Panc1 (cell line): ENCODE measurements around the gene HSP90AB1. TPM values are rescaled to one million over a fixed set of nuclear protein-coding genes. Genes with fewer than 3 reads are reported as not detected.
"Not testable (repeated sequence)": the region's sequence is repeated elsewhere in the genome, so short reads cannot be mapped to it uniquely, and the experiment has no call there.

Experiments used
- ATAC-seq: fragments of 200-7000 bp; cut with Tn5 transposase; 2 replicates; pipeline ENCODE4 v1.9.1; 2020; ENCODE audit warnings: mild to moderate bottlenecking, moderate library complexity
- BruUV-seq: library from RNA; stranded (reverse); fragments of 400-500 nt; replicated peaks from 2 replicates; lab custom pipeline; 2021; lab: Mats Ljungman, UMichigan
- CTCF ChIA-PET: fragments of 300-600 bp; sonication (Branson Sonifier 250); formaldehyde crosslinking; loops from one replicate; lab custom pipeline; 2022; ENCODE audit warnings: antibody characterized with exemption; lab: Charles Lee
- POLR2A ChIA-PET: fragments of 300-600 bp; sonication (Branson Sonifier 250); formaldehyde crosslinking; loops from one replicate; lab custom pipeline; 2022; ENCODE audit warnings: antibody characterized with exemption; lab: Charles Lee
- DNase-seq: peaks from one replicate; pipeline ENCODE4 v3.0.0-alpha.2; 2010; ENCODE audit warnings: low read depth, low spot score
- H3K27ac ChIP-seq: 2 replicates; pipeline ENCODE4 v1.5.1; 2011; ENCODE audit warnings: mild to moderate bottlenecking, low read length, inconsistent platforms
- H3K27me3 ChIP-seq: fragments of 200-500 bp; sonication (Bioruptor generic); 2 replicates; pipeline ENCODE4 v1.6.0; 2014; ENCODE audit warnings: low read length, inconsistent platforms; ENCODE audit not compliant: control insufficient read depth, insufficient read depth
- H3K36me3 ChIP-seq: fragments of 200-500 bp; sonication (Bioruptor generic); 2 replicates; pipeline ENCODE4 v1.5.1; 2014; ENCODE audit warnings: inconsistent platforms, mild to moderate bottlenecking, low read length, moderate library complexity; ENCODE audit not compliant: control insufficient read depth, insufficient read depth
- H3K4me1 ChIP-seq: 2 replicates; pipeline ENCODE4 v1.5.1; 2011; ENCODE audit warnings: inconsistent platforms, mild to moderate bottlenecking, low read length, moderate library complexity; ENCODE audit not compliant: control insufficient read depth, insufficient read depth
- H3K4me3 ChIP-seq, 2 experiments: 2 replicates each; pipeline ENCODE4 v1.5.1; 2011 to 2012; ENCODE audit warnings: low read depth in 2 of 2, low read length in 2 of 2, mild to moderate bottlenecking in 2 of 2, inconsistent platforms in 1 of 2, moderate library complexity in 1 of 2
- H3K9me3 ChIP-seq: fragments of 200-500 bp; sonication (Bioruptor generic); 2 replicates; pipeline ENCODE4 v1.5.1; 2014; ENCODE audit warnings: low read depth, mild to moderate bottlenecking, inconsistent platforms, low read length, moderate library complexity; ENCODE audit not compliant: control insufficient read depth, insufficient read depth
- POLR2AphosphoS5 ChIP-seq: IDR thresholded peaks from 2 replicates; pipeline ENCODE4 v1.6.1; 2012; ENCODE audit warnings: mild to moderate bottlenecking, low read depth, low read length, moderate library complexity
- SIN3A ChIP-seq: IDR thresholded peaks from 2 replicates; pipeline ENCODE4 v1.6.1; 2012; ENCODE audit warnings: low read depth, mild to moderate bottlenecking, low read length, moderate library complexity, borderline replicate concordance; ENCODE audit not compliant: insufficient read depth
- TCF7L2 ChIP-seq: IDR thresholded peaks from 2 replicates; pipeline ENCODE4 v1.6.1; 2011; ENCODE audit warnings: mild to moderate bottlenecking, low read depth, low read length, inconsistent platforms
- in situ Hi-C: cut with HindIII; loops from 2 replicates; pipeline ENCODE4 v1.10.0; 2016; ENCODE audit warnings: low sequenced_read_pairs, low pct_unique_long_range_greater_than_20kb
- intact Hi-C: fragments of 100-400 bp; cut with micrococcal nuclease; formaldehyde crosslinking; loops from one replicate; pipeline ENCODE4 v1.10.0; 2022; ENCODE audit not compliant: unreplicated experiment
- total RNA-seq: library from RNA; stranded (reverse); gene quantifications from one replicate; pipeline ENCODE4 v1.2.1, GENCODE V29; 2021; ENCODE audit not compliant: unreplicated experiment
- TF ChIP-seq, protein P1 (sequence below): fragments of 450-650 bp; IDR thresholded peaks from 2 replicates; pipeline ENCODE4 v1.5.1; 2017; ENCODE audit warnings: mild to moderate bottlenecking
- TF ChIP-seq, protein P2 (sequence below), 2 experiments: IDR thresholded peaks; 2 replicates each; pipeline ENCODE4 v1.6.1; 2011 to 2012; ENCODE audit warnings: low read depth in 2 of 2, control low read depth in 1 of 2, low read length in 1 of 2, mild to moderate bottlenecking in 1 of 2, moderate library complexity in 1 of 2; ENCODE audit not compliant: insufficient read depth in 1 of 2

HSP90AB1 gene
- total RNA-seq, 1 experiment from 2014 or later: 1,253 TPM

DNA sequence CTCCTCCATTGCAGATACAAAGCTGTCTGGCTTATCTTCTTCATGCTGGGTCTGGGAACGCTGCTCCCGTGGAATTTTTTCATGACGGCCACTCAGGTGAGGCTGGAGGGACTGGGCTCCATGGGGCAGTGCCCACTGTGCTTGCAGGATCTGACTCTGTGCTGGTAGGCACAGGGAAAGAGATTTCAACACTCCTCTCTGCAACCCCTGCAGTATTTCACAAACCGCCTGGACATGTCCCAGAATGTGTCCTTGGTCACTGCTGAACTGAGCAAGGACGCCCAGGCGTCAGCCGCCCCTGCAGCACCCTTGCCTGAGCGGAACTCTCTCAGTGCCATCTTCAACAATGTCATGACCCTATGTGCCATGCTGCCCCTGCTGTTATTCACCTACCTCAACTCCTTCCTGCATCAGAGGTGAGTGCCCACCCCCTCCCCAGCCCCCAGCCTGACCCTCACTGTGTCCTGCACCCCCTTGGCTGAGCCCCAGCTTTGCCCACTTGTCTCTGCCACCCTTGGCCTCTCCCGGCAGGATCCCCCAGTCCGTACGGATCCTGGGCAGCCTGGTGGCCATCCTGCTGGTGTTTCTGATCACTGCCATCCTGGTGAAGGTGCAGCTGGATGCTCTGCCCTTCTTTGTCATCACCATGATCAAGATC lies 17.4 kb upstream of the HSP90AB1 start:
- in situ Hi-C loops (no loop called here), intact Hi-C loops (loop anchor here (5.0 kb wide), 1 partner anchor 127 kb away; no protein-coding TSS in a partner anchor)
- no peak for TF ChIP-seq SIN3A
- TF ChIP-seq, protein P1, sequence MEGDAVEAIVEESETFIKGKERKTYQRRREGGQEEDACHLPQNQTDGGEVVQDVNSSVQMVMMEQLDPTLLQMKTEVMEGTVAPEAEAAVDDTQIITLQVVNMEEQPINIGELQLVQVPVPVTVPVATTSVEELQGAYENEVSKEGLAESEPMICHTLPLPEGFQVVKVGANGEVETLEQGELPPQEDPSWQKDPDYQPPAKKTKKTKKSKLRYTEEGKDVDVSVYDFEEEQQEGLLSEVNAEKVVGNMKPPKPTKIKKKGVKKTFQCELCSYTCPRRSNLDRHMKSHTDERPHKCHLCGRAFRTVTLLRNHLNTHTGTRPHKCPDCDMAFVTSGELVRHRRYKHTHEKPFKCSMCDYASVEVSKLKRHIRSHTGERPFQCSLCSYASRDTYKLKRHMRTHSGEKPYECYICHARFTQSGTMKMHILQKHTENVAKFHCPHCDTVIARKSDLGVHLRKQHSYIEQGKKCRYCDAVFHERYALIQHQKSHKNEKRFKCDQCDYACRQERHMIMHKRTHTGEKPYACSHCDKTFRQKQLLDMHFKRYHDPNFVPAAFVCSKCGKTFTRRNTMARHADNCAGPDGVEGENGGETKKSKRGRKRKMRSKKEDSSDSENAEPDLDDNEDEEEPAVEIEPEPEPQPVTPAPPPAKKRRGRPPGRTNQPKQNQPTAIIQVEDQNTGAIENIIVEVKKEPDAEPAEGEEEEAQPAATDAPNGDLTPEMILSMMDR: no peak
- no peak for TF ChIP-seq POLR2AphosphoS5
- TF ChIP-seq, protein P2, sequence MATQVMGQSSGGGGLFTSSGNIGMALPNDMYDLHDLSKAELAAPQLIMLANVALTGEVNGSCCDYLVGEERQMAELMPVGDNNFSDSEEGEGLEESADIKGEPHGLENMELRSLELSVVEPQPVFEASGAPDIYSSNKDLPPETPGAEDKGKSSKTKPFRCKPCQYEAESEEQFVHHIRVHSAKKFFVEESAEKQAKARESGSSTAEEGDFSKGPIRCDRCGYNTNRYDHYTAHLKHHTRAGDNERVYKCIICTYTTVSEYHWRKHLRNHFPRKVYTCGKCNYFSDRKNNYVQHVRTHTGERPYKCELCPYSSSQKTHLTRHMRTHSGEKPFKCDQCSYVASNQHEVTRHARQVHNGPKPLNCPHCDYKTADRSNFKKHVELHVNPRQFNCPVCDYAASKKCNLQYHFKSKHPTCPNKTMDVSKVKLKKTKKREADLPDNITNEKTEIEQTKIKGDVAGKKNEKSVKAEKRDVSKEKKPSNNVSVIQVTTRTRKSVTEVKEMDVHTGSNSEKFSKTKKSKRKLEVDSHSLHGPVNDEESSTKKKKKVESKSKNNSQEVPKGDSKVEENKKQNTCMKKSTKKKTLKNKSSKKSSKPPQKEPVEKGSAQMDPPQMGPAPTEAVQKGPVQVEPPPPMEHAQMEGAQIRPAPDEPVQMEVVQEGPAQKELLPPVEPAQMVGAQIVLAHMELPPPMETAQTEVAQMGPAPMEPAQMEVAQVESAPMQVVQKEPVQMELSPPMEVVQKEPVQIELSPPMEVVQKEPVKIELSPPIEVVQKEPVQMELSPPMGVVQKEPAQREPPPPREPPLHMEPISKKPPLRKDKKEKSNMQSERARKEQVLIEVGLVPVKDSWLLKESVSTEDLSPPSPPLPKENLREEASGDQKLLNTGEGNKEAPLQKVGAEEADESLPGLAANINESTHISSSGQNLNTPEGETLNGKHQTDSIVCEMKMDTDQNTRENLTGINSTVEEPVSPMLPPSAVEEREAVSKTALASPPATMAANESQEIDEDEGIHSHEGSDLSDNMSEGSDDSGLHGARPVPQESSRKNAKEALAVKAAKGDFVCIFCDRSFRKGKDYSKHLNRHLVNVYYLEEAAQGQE (IDR thresholded peaks at IDR 0.05; ENCODE audit: insufficient read depth in 1 of 2, low read depth in 2 of 2, low read length in 1 of 2): no peak
- BruUV-seq: no TSS peak
- CTCF ChIA-PET: no interaction called here
- H3K9me3 ChIP-seq: no peaks in the 10 kb centered on the region
- H3K4me3 ChIP-seq: no peak overlapping the region
- peaks cover 5% of the 10 kb centered on the region for H3K36me3 ChIP-seq
- ATAC-seq: no peak
- peaks cover 65% of the 10 kb centered on the region for H3K4me1 ChIP-seq
- no peaks in the 10 kb centered on the region for H3K27me3 ChIP-seq
- no peak overlapping the region for H3K27ac ChIP-seq
- DNase-seq: no peak
- POLR2A ChIA-PET: no interaction called here

DNA sequence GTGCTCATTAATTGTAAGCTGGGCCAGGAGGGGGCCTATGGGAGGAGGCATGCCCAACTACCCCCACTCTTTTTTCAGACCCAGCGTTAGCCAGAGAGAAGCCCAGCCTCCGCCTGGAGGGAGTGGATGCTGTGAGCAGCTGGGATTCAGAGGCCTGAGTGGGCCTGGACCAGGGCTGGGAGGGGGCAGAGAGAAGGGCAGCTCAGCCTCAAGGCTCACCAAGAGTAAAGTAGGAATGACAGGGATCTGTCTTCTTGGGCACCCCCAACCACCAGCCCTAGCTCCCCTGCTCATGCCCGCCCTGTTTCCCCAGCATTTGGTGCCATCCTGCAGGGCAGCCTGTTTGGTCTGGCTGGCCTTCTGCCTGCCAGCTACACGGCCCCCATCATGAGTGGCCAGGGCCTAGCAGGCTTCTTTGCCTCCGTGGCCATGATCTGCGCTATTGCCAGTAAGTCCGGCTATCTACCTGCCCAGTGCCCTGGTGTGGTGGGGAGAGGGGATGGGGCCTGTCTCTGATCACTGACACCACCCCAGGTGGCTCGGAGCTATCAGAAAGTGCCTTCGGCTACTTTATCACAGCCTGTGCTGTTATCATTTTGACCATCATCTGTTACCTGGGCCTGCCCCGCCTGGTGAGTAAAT lies 16.7 kb upstream of the HSP90AB1 start:
- DNase-seq (no peak), ATAC-seq (no peak)
- intact Hi-C loops: loop anchor here (5.0 kb wide), 1 partner anchor 128 kb away; no protein-coding TSS in a partner anchor
- Histone ChIP-seq H3K9me3 (no peaks in the 10 kb centered on the region), H3K4me1 (peaks cover 65% of the 10 kb centered on the region), H3K36me3 (peaks cover 5% of the 10 kb centered on the region), H3K27ac (no peak overlapping the region), H3K4me3 (no peak overlapping the region), H3K27me3 (no peaks in the 10 kb centered on the region)
- TF ChIP-seq, protein P1: no peak
- TF ChIP-seq SIN3A: no peak
- TF ChIP-seq POLR2AphosphoS5: no peak
- TF ChIP-seq TCF7L2: no peak
- TF ChIP-seq, protein P2 (IDR thresholded peaks at IDR 0.05; ENCODE audit: insufficient read depth in 1 of 2, low read depth in 2 of 2, low read length in 1 of 2): no peak
- BruUV-seq: no TSS peak
- ChIA-PET POLR2A (no interaction called here), CTCF (interaction anchor here (0.6 kb wide), 1 partner anchor 40 kb away, joined by 6 read pairs; no protein-coding TSS in a partner anchor)
- in situ Hi-C loops: no loop called here

DNA sequence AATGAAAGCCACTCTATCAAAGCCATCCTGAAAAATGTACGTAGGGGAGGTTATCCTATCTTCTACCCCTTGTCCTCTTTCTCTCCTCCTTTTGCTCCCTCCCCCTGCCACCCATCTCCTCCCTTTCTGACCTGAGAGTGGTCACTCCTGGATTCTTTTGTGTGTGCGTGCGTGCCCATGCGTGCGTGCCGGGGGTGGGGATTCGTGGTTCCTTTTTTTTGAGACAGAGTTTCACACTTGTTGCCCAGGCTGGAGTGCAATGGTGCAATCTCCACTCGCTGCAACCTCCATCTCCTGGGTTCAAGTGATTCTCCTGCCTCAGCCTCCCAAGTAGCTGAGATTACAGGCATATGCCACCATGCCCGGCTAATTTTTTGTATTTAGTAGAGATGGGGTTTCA lies 15.5 kb upstream of the HSP90AB1 start:
- H3K9me3 ChIP-seq, ATAC-seq, CTCF ChIA-PET, POLR2A ChIA-PET, DNase-seq, in situ Hi-C loops, H3K27ac ChIP-seq, H3K36me3 ChIP-seq, BruUV-seq, H3K4me3 ChIP-seq, H3K27me3 ChIP-seq: not testable (repeated sequence)
- H3K4me1 ChIP-seq: peaks cover 65% of the 10 kb centered on the region
- intact Hi-C loops: loop anchor here (5.0 kb wide), 1 partner anchor 129 kb away; no protein-coding TSS in a partner anchor
